Uterus (tissue), 4 donors: Measurements from ENCODE around the gene GALNT2. TPM values are rescaled to one million over a fixed set of nuclear protein-coding genes. Genes with fewer than 3 reads are reported as not detected.

Source experiments
- DNase-seq, 2 donors: peaks; one replicate each; pipeline ENCODE4 v3.0.0-alpha.2; 2019 to 2020
- H3K27ac ChIP-seq, 2 donors: fragments of 200-600 bp; sonication (generic); 1 replicate in 1 of 2; 2 replicates in 1 of 2; pipeline ENCODE4 v1.5.1; 2016 to 2018
- H3K27me3 ChIP-seq, 2 donors: fragments of 200-600 bp; sonication (generic); one replicate each; pipeline ENCODE4 v1.5.1; 2018 to 2019; ENCODE audit warnings: control low read depth in 1 of 2
- H3K36me3 ChIP-seq, 2 donors: fragments of 200-600 bp; sonication (generic); one replicate each; pipeline ENCODE4 v1.5.1; 2019; ENCODE audit warnings: control low read depth in 1 of 2
- H3K4me1 ChIP-seq, 2 donors: fragments of 200-600 bp; sonication (generic); one replicate each; pipeline ENCODE4 v1.5.1; 2018 to 2019; ENCODE audit warnings: control low read depth in 1 of 2
- H3K4me3 ChIP-seq, 2 donors: fragments of 200-600 bp; sonication (generic); 1 replicate in 1 of 2; 2 replicates in 1 of 2; pipeline ENCODE4 v1.5.1; 2018 to 2019; ENCODE audit warnings: mild to moderate bottlenecking in 1 of 2
- H3K9me3 ChIP-seq, 2 donors: fragments of 200-600 bp; sonication (generic); one replicate each; pipeline ENCODE4 v1.5.1; 2019; ENCODE audit warnings: control low read depth in 1 of 2
- CTCF ChIP-seq, 4 experiments: fragments of 200-600 bp in 2 of 4; fragments of 450-650 bp in 2 of 4; sonication (generic) in 2 of 4; IDR thresholded peaks; one replicate each; pipeline ENCODE4 v1.5.1; 2016 to 2019; ENCODE audit warnings: antibody characterized with exemption in 4 of 4, mild to moderate bottlenecking in 2 of 4, moderate library complexity in 1 of 4
- POLR2A ChIP-seq, 2 donors: fragments of 450-650 bp; IDR thresholded peaks; one replicate each; pipeline ENCODE4 v1.6.1; 2016; ENCODE audit warnings: antibody characterized with exemption in 2 of 2, mild to moderate bottlenecking in 1 of 2, moderate library complexity in 1 of 2
- intact Hi-C: fragments of 100-400 bp; cut with DNase I; formaldehyde crosslinking; loops from one replicate; pipeline ENCODE4 v1.15.1; 2023; ENCODE audit warnings: low total_unique reads
- total RNA-seq, 4 donors: library from RNA; depleted of rRNA in 3 of 4; stranded (reverse); fragments of >200 nt in 3 of 4; gene quantifications; one replicate each; pipeline versions ENCODE4 v1.1.0 to v1.2.4, GENCODE V29; 2014 to 2023
- donor health status: DM: yes; HTN: yes; CAD: no.

GALNT2 gene
- total RNA-seq, 4 donors from 2014 or later: 13.6 to 51.6 (median 39.6) TPM

- TF ChIP-seq CTCF (IDR thresholded peaks at IDR 0.05) (no peak), POLR2A (IDR thresholded peaks at IDR 0.05) (no peak)
- Histone ChIP-seq H3K27me3 (no peaks in the 10 kb centered on the region), H3K36me3 (no peaks in the 10 kb centered on the region), H3K4me1 (no peaks in the 10 kb centered on the region), H3K27ac (no peak overlapping the region), H3K4me3 (no peak overlapping the region), H3K9me3 (no peaks in the 10 kb centered on the region)
- no peak for DNase-seq
- intact Hi-C loops: no loop called here
Measured at GRCh38 chr1:230179249-230179648, 112.2 kb downstream of the GALNT2 start.

- Histone ChIP-seq H3K4me1 (no peaks in the 10 kb centered on the region), H3K27me3 (no peaks in the 10 kb centered on the region), H3K36me3 (no peaks in the 10 kb centered on the region), H3K4me3 (no peak overlapping the region), H3K27ac (no peak overlapping the region), H3K9me3 (no peaks in the 10 kb centered on the region)
- DNase-seq: no peak
- TF ChIP-seq CTCF (IDR thresholded peaks at IDR 0.05): no peak
- no peak for TF ChIP-seq POLR2A (IDR thresholded peaks at IDR 0.05)
- intact Hi-C loops: no loop called here
Measured at GRCh38 chr1:230185076-230186001, 118.3 kb downstream of the GALNT2 start.

- no peak for DNase-seq
- H3K4me1 ChIP-seq: no peaks in the 10 kb centered on the region
- no peak overlapping the region for H3K4me3 ChIP-seq
- no peaks in the 10 kb centered on the region for H3K27me3 ChIP-seq
- TF ChIP-seq POLR2A (IDR thresholded peaks at IDR 0.05) (no peak), CTCF (IDR thresholded peaks at IDR 0.05) (no peak)
- H3K27ac ChIP-seq: no peak overlapping the region
- intact Hi-C loops: no loop called here
- H3K36me3 ChIP-seq: no peaks in the 10 kb centered on the region
- no peaks in the 10 kb centered on the region for H3K9me3 ChIP-seq
Measured at GRCh38 chr1:230186003-230186863, 119.2 kb downstream of the GALNT2 start.

GRCh38 chr1:230186874-230187273 lies 119.8 kb downstream of the GALNT2 start:
- intact Hi-C loops: no loop called here
- Histone ChIP-seq H3K36me3 (no peaks in the 10 kb centered on the region), H3K4me1 (no peaks in the 10 kb centered on the region), H3K4me3 (no peak overlapping the region), H3K27ac (no peak overlapping the region), H3K27me3 (no peaks in the 10 kb centered on the region), H3K9me3 (no peaks in the 10 kb centered on the region)
- DNase-seq: no peak
- TF ChIP-seq CTCF (IDR thresholded peaks at IDR 0.05) (no peak), POLR2A (IDR thresholded peaks at IDR 0.05) (no peak)

- DNase-seq: no peak
- Histone ChIP-seq H3K27me3 (no peaks in the 10 kb centered on the region), H3K36me3 (no peaks in the 10 kb centered on the region), H3K9me3 (no peaks in the 10 kb centered on the region), H3K4me3 (no peak overlapping the region), H3K27ac (no peak overlapping the region), H3K4me1 (no peaks in the 10 kb centered on the region)
- intact Hi-C loops: no loop called here
- TF ChIP-seq CTCF (IDR thresholded peaks at IDR 0.05) (no peak), POLR2A (IDR thresholded peaks at IDR 0.05) (no peak)
Measured at GRCh38 chr1:230187290-230187689, 120.3 kb downstream of the GALNT2 start.
